ENCODE measurements around the gene NLGN1. TPM values are rescaled to one million over a fixed set of nuclear protein-coding genes. Genes with fewer than 3 reads are reported as not detected.

Gene NLGN1
- total RNA-seq, 3 donors from 2014 or later, result 0.43 to 14.3 (median 2.0) TPM

GRCh38 chr3:174159604-174160003, 762.1 kb downstream of the NLGN1 start:
- TF ChIP-seq CTCF (IDR thresholded peaks at IDR 0.05), result no peak
- Histone ChIP-seq H3K4me1 (ENCODE audit: low read depth) (no peaks in the 10 kb centered on the region), H3K36me3 (ENCODE audit: low read depth) (no peaks in the 10 kb centered on the region), H3K9me3 (peaks cover 4% of the 10 kb centered on the region), H3K4me3 (no peak overlapping the region)
- intact Hi-C loops (cut with DNase I, micrococcal nuclease), result no loop called here
- DNase-seq (no peak), ATAC-seq (no peak)

- Histone ChIP-seq H3K9me3 (peaks cover 9% of the 10 kb centered on the region), H3K4me1 (ENCODE audit: low read depth) (no peaks in the 10 kb centered on the region), H3K4me3 (no peak overlapping the region), H3K36me3 (ENCODE audit: low read depth) (no peaks in the 10 kb centered on the region)
- DNase-seq (no peak), ATAC-seq (no peak)
- intact Hi-C loops (cut with DNase I, micrococcal nuclease), result no loop called here
- TF ChIP-seq CTCF (IDR thresholded peaks at IDR 0.05), result no peak
Measured at GRCh38 chr3:174162550-174162949, 765.0 kb downstream of the NLGN1 start.

GRCh38 chr3:174168026-174168425, 770.5 kb downstream of the NLGN1 start:
- ATAC-seq (no peak), DNase-seq (no peak)
- Histone ChIP-seq H3K9me3 (peaks cover 9% of the 10 kb centered on the region), H3K4me1 (ENCODE audit: low read depth) (no peaks in the 10 kb centered on the region), H3K36me3 (ENCODE audit: low read depth) (no peaks in the 10 kb centered on the region), H3K4me3 (no peak overlapping the region)
- intact Hi-C loops (cut with DNase I, micrococcal nuclease), result no loop called here
- TF ChIP-seq CTCF (IDR thresholded peaks at IDR 0.05), result no peak

GRCh38 chr3:174168538-174169254, 771.2 kb downstream of the NLGN1 start:
- H3K9me3 ChIP-seq, result peaks cover 6% of the 10 kb centered on the region
- no peak for DNase-seq
- no peak overlapping the region for H3K4me3 ChIP-seq
- intact Hi-C loops (cut with DNase I, micrococcal nuclease), result no loop called here
- no peak for ATAC-seq
- no peaks in the 10 kb centered on the region for H3K4me1 ChIP-seq (ENCODE audit: low read depth)
- no peak for TF ChIP-seq CTCF (IDR thresholded peaks at IDR 0.05)
- no peaks in the 10 kb centered on the region for H3K36me3 ChIP-seq (ENCODE audit: low read depth)

- ATAC-seq (no peak), DNase-seq (no peak)
- no peak overlapping the region for H3K4me3 ChIP-seq
- no peaks in the 10 kb centered on the region for H3K36me3 ChIP-seq (ENCODE audit: low read depth)
- intact Hi-C loops (cut with DNase I, micrococcal nuclease), result no loop called here
- H3K4me1 ChIP-seq (ENCODE audit: low read depth), result no peaks in the 10 kb centered on the region
- no peak for TF ChIP-seq CTCF (IDR thresholded peaks at IDR 0.05)
- peaks cover 4% of the 10 kb centered on the region for H3K9me3 ChIP-seq
Measured at GRCh38 chr3:174169736-174170135, 772.2 kb downstream of the NLGN1 start.

GRCh38 chr3:174170248-174170647, 772.7 kb downstream of the NLGN1 start:
- no peak for TF ChIP-seq CTCF (IDR thresholded peaks at IDR 0.05)
- Histone ChIP-seq H3K4me3 (no peak overlapping the region), H3K9me3 (no peaks in the 10 kb centered on the region), H3K4me1 (ENCODE audit: low read depth) (no peaks in the 10 kb centered on the region), H3K36me3 (ENCODE audit: low read depth) (no peaks in the 10 kb centered on the region)
- DNase-seq (no peak), ATAC-seq (no peak)
- intact Hi-C loops (cut with DNase I, micrococcal nuclease), result no loop called here
